Measurements from ENCODE around the gene AMH. TPM values are rescaled to one million over a fixed set of nuclear protein-coding genes. Genes with fewer than 3 reads are reported as not detected.

The AMH gene
- total and polyA plus RNA-seq, 2 of the 13 experiments (the other 11 are each of a cell fraction or from before 2014, with no cell fraction given) = 0.03 to 0.18 TPM

- TF ChIP-seq ZNF33A (CRISPR knock-in tag; IDR thresholded peaks at IDR 0.05; ENCODE audit: borderline replicate concordance) (no peak), ZNF709 (CRISPR knock-in tag; IDR thresholded peaks at IDR 0.05) (no peak), NONO (IDR thresholded peaks at IDR 0.05) (no peak), NONO (CRISPR knock-in tag; conservative IDR thresholded peaks at IDR 0.05) (0 out of 2 replicates have a peak, but pooled peaks have one; percentile 33), TGIF2 (CRISPR knock-in tag; IDR thresholded peaks at IDR 0.05) (peak; percentile 78), GABPA (IDR thresholded peaks at IDR 0.05; ENCODE audit: low read depth, low read length) (no peak), GABPA (CRISPR knock-in tag; IDR thresholded peaks at IDR 0.05; ENCODE audit: low read depth) (peak; percentile 58; the same call in 1 of the 2 replicates), MXD4 (CRISPR knock-in tag; IDR thresholded peaks at IDR 0.05) (no peak), PRDM10 (CRISPR knock-in tag; IDR thresholded peaks at IDR 0.05; ENCODE audit: low read depth) (no peak), ZNF350 (CRISPR knock-in tag; IDR thresholded peaks at IDR 0.05; ENCODE audit: borderline replicate concordance, low read depth) (no peak), LBX2 (CRISPR knock-in tag; IDR thresholded peaks at IDR 0.05; ENCODE audit: borderline replicate concordance) (no peak), ZNF576 (CRISPR knock-in tag; IDR thresholded peaks at IDR 0.05) (no peak), CBX2 (IDR thresholded peaks at IDR 0.05; ENCODE audit: low read depth, low read length) (no peak), CBX2 (CRISPR knock-in tag; IDR thresholded peaks at IDR 0.05; ENCODE audit: low read depth) (no peak), ATF2 (CRISPR knock-in tag; IDR thresholded peaks at IDR 0.05) (no peak), TOPORS (CRISPR knock-in tag; IDR thresholded peaks at IDR 0.05) (no peak), STAT6 (CRISPR knock-in tag; IDR thresholded peaks at IDR 0.05; ENCODE audit: borderline replicate concordance) (no peak), IKZF4 (CRISPR knock-in tag; IDR thresholded peaks at IDR 0.05; ENCODE audit: borderline replicate concordance, low read depth, not compliant biosample characterization) (no peak), TCF7L2 (IDR thresholded peaks at IDR 0.05; ENCODE audit: low read depth, low read length) (no peak), EEA1 (CRISPR knock-in tag; IDR thresholded peaks at IDR 0.05; ENCODE audit: borderline replicate concordance) (no peak)
Observed at GRCh38 chr19:2242092-2242537, 7.0 kb upstream of the AMH start (continued).

All from HepG2 (cell line).